Endothelial cell of umbilical vein (primary cell): Measurements from ENCODE around the gene PRKAG2. TPM values are rescaled to one million over a fixed set of nuclear protein-coding genes. Genes with fewer than 3 reads are reported as not detected.

Experiments used
- BruUV-seq: library from RNA; stranded (reverse); fragments of 400-500 nt; replicated peaks from 2 replicates; lab custom pipeline; 2021; lab: Mats Ljungman, UMichigan
- CTCF ChIA-PET: fragments of 300-600, 350-600 bp; sonication (Branson Sonifier 250); formaldehyde crosslinking; loops from one replicate; lab custom pipeline; 2021; ENCODE audit warnings: antibody characterized with exemption, inconsistent platforms; lab: Charles Lee
- POLR2A ChIA-PET: fragments of 300-600, 350-600 bp; sonication (Branson Sonifier 250); formaldehyde crosslinking; loops from one replicate; lab custom pipeline; 2021; ENCODE audit warnings: antibody characterized with exemption, inconsistent platforms; lab: Charles Lee
- DNase-seq: peaks from one replicate; pipeline ENCODE4 v3.0.0-alpha.2; 2011; ENCODE audit warnings: low read depth, low spot score
- FAIRE-seq: peaks from 2 replicates; lab custom pipeline; 2011; peaks lifted over from hg19 to GRCh38; lab: Jason Lieb, UNC
- H2AFZ ChIP-seq: 2 replicates; pipeline ENCODE4 v1.6.0; 2012; ENCODE audit warnings: low read depth, low read length, control low read depth, inconsistent platforms
- H3K27ac ChIP-seq: 2 replicates; pipeline ENCODE4 v1.5.1; 2011; ENCODE audit warnings: low read depth, mild to moderate bottlenecking, control low read depth, low read length, moderate library complexity; ENCODE audit not compliant: insufficient read depth
- H3K27me3 ChIP-seq, 2 experiments: 2 replicates each; pipeline versions ENCODE4 v1.6.0 to v1.6.1; 2011; ENCODE audit warnings: low read length in 2 of 2, mixed read lengths in 1 of 2; ENCODE audit not compliant: control insufficient read depth in 2 of 2, insufficient read depth in 2 of 2
- H3K36me3 ChIP-seq, 2 experiments: 2 replicates in 1 of 2; 3 replicates in 1 of 2; pipeline ENCODE4 v1.5.1; 2011; ENCODE audit warnings: low read length in 2 of 2, mild to moderate bottlenecking in 1 of 2, moderate library complexity in 1 of 2; ENCODE audit not compliant: control insufficient read depth in 2 of 2, insufficient read depth in 2 of 2; ENCODE audit errors: extremely low read depth in 1 of 2
- H3K4me1 ChIP-seq: 3 replicates; pipeline ENCODE4 v1.5.1; 2011; ENCODE audit warnings: mild to moderate bottlenecking, low read length; ENCODE audit not compliant: control insufficient read depth, insufficient read depth; ENCODE audit errors: extremely low read depth
- H3K4me2 ChIP-seq: 2 replicates; pipeline ENCODE4 v1.6.1; 2011; ENCODE audit warnings: low read length, control low read depth, mixed read lengths; ENCODE audit not compliant: insufficient read depth
- H3K4me3 ChIP-seq, 3 experiments: fragments of 200-600 bp in 1 of 3; sonication (generic), shearing (Covaris generic) in 1 of 3; replicated peaks in 1 of 3; 2 replicates each; pipeline ENCODE4 v1.5.1; 2011 to 2016; ENCODE audit warnings: control low read depth in 3 of 3, low read length in 3 of 3, mild to moderate bottlenecking in 2 of 3, inconsistent platforms in 1 of 3, low read depth in 1 of 3, moderate library complexity in 1 of 3; ENCODE audit not compliant: insufficient read depth in 1 of 3
- H3K79me2 ChIP-seq: 2 replicates; pipeline ENCODE4 v1.6.0; 2012; ENCODE audit warnings: low read length, inconsistent platforms; ENCODE audit not compliant: control insufficient read depth, insufficient read depth
- H3K9ac ChIP-seq: replicated peaks from 2 replicates; pipeline ENCODE3; 2011; ENCODE audit warnings: low read length, control low read depth; ENCODE audit not compliant: insufficient read depth; ENCODE audit errors: extremely low read depth
- H3K9me1 ChIP-seq: replicated peaks from 3 replicates; pipeline ENCODE4 v1.6.0; 2011; ENCODE audit warnings: mild to moderate bottlenecking, low read length; ENCODE audit not compliant: control insufficient read depth, insufficient read depth; ENCODE audit errors: extremely low read depth
- H3K9me3 ChIP-seq: replicated peaks from 2 replicates; pipeline ENCODE4 v1.5.1; 2012; ENCODE audit warnings: low read length, inconsistent platforms; ENCODE audit not compliant: control insufficient read depth, insufficient read depth
- H4K20me1 ChIP-seq: replicated peaks from 2 replicates; pipeline ENCODE3; 2011; ENCODE audit warnings: mild to moderate bottlenecking, low read length; ENCODE audit not compliant: control insufficient read depth, insufficient read depth; ENCODE audit errors: extremely low read depth
- CTCF ChIP-seq, 2 donors: IDR thresholded peaks; 1 replicate in 1 of 2; 2 replicates in 1 of 2; pipeline ENCODE4 v1.5.1; 2011; ENCODE audit warnings: low read length in 2 of 2, mild to moderate bottlenecking in 2 of 2, moderate library complexity in 2 of 2, control low read depth in 1 of 2, inconsistent platforms in 1 of 2, low read depth in 1 of 2; ENCODE audit not compliant: insufficient read depth in 1 of 2; ENCODE audit errors: extremely low read depth in 1 of 2
- EZH2 ChIP-seq: IDR thresholded peaks from 2 replicates; pipeline ENCODE4 v1.6.1; 2012; ENCODE audit warnings: borderline replicate concordance, low read depth, mild to moderate bottlenecking, moderate library complexity, low read length, inconsistent platforms; ENCODE audit not compliant: severe bottlenecking
- FOS ChIP-seq: IDR thresholded peaks from 2 replicates; pipeline ENCODE4 v1.6.1; 2011; ENCODE audit warnings: mild to moderate bottlenecking, low read length, moderate library complexity, borderline replicate concordance; ENCODE audit not compliant: insufficient read depth
- GATA2 ChIP-seq: IDR thresholded peaks from 2 replicates; pipeline ENCODE4 v1.7.0; 2011; ENCODE audit warnings: low read depth, mild to moderate bottlenecking, moderate library complexity, mixed read lengths, low read length; ENCODE audit not compliant: insufficient read length, insufficient read depth
- JUN ChIP-seq: IDR thresholded peaks from 2 replicates; pipeline ENCODE4 v1.6.1; 2011; ENCODE audit warnings: borderline replicate concordance, low read depth; ENCODE audit not compliant: insufficient read length, insufficient read depth
- MAX ChIP-seq: IDR thresholded peaks from 2 replicates; pipeline ENCODE4 v1.6.1; 2011; ENCODE audit not compliant: insufficient read depth, insufficient read length
- MYC ChIP-seq: IDR thresholded peaks from one replicate; pipeline ENCODE4 v1.6.1; 2011; ENCODE audit warnings: mild to moderate bottlenecking, low read depth, low read length
- POLR2A ChIP-seq: IDR thresholded peaks from 2 replicates; pipeline ENCODE4 v1.6.1; 2012; ENCODE audit warnings: low read depth, mild to moderate bottlenecking, control low read depth, low read length
- POLR2AphosphoS5 ChIP-seq: IDR thresholded peaks from 2 replicates; pipeline ENCODE4 v1.6.1; 2012; ENCODE audit warnings: low read depth, mild to moderate bottlenecking, control low read depth, low read length, moderate library complexity; ENCODE audit not compliant: insufficient read depth
- dilution Hi-C: fragments of 300-500 bp; cut with MboI; formaldehyde crosslinking; loops from one replicate; pipeline ENCODE4 v1.15.0; 2019; ENCODE audit warnings: low sequenced_read_pairs; ENCODE audit not compliant: extremely low pct_ligation_motif_present
- intact Hi-C: fragments of 100-400 bp; cut with micrococcal nuclease; formaldehyde crosslinking; loops from one replicate; pipeline ENCODE4 v1.10.0; 2022
- polyA plus RNA-seq, 4 experiments: library from polyadenylated mRNA; depleted of rRNA in 3 of 4; stranded (reverse) in 3 of 4; unstranded in 1 of 4; fragments of >200 nt; gene quantifications; 2 replicates each; pipeline versions ENCODE4 v1.2.1 to v1.2.3, GENCODE V29; 2011 to 2012; ENCODE audit warnings: missing spikeins in 1 of 4
- total RNA-seq: library from RNA; stranded (reverse); gene quantifications from 2 replicates; pipeline ENCODE4 v1.2.3, GENCODE V29; 2021

PRKAG2 gene
- total and polyA plus RNA-seq, 2 donors (not counting 3 experiments of a cell fraction or from before 2014, with no cell fraction given) = 19.3 to 51.5 TPM

GRCh38 chr7:151896486-151896885 lies 19.6 kb upstream of the PRKAG2 start:
- Histone ChIP-seq H3K4me1 (no peaks in the 10 kb centered on the region), H3K9me1 (no peaks in the 10 kb centered on the region), H3K9ac (no peak overlapping the region), H2AFZ (no peak overlapping the region), H3K27ac (no peak overlapping the region), H3K79me2 (no peaks in the 10 kb centered on the region), H3K36me3 (no peaks in the 10 kb centered on the region), H3K4me2 (no peak overlapping the region), H3K4me3 (no peak overlapping the region), H3K9me3 (no peaks in the 10 kb centered on the region), H4K20me1 (no peaks in the 10 kb centered on the region), H3K27me3 (peaks cover 0 to under 1% of the 10 kb centered on the region in 2 experiments)
- POLR2A ChIA-PET = no interaction called here
- CTCF ChIA-PET = interaction anchor here (1.0 kb wide), 1 partner anchor 15 kb away, joined by 3 read pairs; no protein-coding TSS in a partner anchor
- TF ChIP-seq FOS (no peak), POLR2A (no peak), EZH2 (no peak), MAX (no peak), POLR2AphosphoS5 (no peak), JUN (no peak), CTCF (IDR thresholded peaks at IDR 0.05; ENCODE audit: extremely low read depth in 1 of 2, insufficient read depth in 1 of 2, low read depth in 1 of 2, low read length in 2 of 2) (no peak), GATA2 (no peak), MYC (no peak)
- intact Hi-C loops (no loop called here), dilution Hi-C loops (no loop called here)
- no TSS peak for BruUV-seq
- FAIRE-seq = no peak
- no peak for DNase-seq
